HG03558 (cell line): ENCODE measurements around the gene CATSPER1.
A peak's percentile ranks its signal among the peaks of the same experiment; 100 is the strongest.
"Not testable (repeated sequence)": the region's sequence is repeated elsewhere in the genome, so short reads cannot be mapped to it uniquely, and the experiment has no call there.

Experiments
- ATAC-seq: cut with Tn5 transposase; IDR thresholded peaks from one replicate; pipeline ENCODE4 v1.9.1; 2021; ENCODE audit warnings: moderate number of reproducible peaks; ENCODE audit not compliant: unreplicated experiment; ENCODE audit errors: extremely low read depth

Gene CATSPER1

DNA sequence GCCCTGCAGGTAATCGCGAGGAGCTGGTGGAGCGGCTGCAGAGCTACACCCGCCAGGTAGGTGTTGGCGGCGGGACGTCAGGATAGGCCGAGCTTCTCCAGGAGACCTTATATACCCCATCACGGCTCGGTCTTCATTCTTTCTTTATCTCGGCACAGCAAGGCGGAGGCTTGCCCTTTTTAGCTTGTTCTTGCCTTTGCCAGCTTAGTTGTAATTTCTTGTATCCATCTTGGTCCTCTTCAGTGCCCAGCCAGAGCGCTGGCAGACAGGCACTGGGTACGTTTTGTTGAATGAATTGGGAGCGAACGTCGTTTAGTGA lies 26.3 kb upstream of the CATSPER1 start:
- ATAC-seq: no peak

DNA sequence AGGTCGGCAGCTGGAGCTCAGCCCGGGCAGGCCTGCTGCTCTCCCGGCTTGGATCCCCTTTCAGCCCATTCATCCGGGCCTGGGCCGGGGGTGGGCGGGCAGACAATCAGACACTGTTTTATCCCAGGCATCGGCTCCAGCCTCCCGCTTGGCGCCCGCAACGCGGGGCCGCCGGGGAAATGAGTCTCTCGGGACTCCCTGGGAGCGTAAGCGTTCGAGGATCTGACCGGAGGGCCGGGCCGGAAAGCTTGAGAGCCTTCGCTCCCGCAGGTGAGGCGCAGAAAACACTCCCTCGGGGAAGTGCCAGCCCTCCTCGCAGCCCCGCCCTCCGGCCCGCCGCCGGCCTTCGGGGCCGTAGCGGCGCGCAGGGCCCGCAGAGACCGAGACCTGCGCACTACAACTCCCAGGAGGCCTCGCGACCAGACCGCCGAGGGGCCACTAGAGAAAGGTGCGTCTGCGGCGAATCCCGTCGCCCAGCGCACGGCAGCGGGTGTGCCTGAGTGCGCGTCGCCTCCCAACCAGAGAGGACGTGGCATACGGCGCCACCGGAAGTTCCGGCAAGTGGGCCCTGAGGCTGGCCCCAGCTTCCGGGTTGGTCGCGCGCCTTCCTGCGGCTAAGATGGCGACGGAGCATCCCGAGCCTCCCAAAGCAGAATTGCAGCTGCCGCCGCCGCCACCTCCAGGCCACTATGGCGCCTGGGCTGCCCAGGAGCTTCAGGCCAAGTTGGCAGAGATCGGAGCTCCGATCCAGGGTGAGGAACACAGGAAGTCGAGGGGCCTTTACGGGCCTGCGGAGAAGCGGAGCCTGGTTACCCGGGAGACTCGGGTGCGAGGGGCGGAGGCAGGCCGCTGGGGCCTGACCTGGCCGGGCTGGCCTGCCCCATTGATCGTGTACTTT lies 25.7 kb upstream of the CATSPER1 start, which contains the start of gene SF3B2:
Gene SF3B2, plus strand, starts transcription at position 599 of the 898 bp plus-strand sequence. Its CDS starts 21 bp downstream, at position 620.
- peak; percentile 75 for ATAC-seq

- ATAC-seq: no peak
Observed at GRCh38 chr11:66051371-66051765, 25.1 kb upstream of the CATSPER1 start.

GRCh38 chr11:66050581-66051231 lies 24.4 kb upstream of the CATSPER1 start:
- no peak for ATAC-seq

DNA sequence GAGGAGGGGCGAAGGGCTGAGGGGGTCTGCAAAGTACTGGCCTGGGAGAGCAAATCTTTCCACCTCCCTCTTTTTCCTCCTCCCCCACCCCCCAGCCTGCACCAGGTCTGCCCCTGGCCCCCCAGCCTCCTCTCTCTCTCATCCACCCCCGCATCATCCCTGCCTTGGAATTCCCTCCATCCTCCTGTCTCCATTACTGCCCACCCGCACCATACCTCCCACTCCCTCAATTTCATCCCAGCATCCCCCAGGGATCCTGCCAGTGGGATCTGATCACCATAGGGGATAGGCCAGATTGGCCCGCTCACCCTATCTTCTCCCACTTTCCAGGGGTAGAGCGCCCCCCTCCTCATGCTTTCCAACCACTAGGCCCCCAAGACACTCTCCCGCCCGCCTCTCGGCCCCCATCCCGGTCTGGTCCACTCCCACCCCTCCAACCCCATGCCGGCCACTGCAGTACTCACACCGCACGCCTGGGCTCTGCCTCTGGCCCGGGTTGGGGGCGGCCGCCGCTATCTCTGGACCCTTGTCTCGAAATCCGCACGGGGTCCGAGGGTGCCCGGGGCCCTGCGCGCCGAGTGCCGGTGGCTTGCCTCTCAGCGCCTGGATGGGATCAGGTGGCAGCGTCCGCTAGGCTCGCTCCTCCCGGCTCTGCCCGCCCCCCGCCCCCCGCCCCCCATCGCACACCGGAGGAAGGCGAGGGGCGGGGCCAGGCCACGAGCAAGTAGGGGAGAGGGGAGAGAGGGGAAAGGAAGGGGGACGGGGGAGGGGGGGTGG lies 22.5 kb upstream of the CATSPER1 start, which contains the start of gene GAL3ST3:
Gene GAL3ST3, minus strand, starts transcription at position 615 of the 777 bp plus-strand sequence. CDS start 3,746 bp downstream, outside the sequence.
- no peak for ATAC-seq

DNA sequence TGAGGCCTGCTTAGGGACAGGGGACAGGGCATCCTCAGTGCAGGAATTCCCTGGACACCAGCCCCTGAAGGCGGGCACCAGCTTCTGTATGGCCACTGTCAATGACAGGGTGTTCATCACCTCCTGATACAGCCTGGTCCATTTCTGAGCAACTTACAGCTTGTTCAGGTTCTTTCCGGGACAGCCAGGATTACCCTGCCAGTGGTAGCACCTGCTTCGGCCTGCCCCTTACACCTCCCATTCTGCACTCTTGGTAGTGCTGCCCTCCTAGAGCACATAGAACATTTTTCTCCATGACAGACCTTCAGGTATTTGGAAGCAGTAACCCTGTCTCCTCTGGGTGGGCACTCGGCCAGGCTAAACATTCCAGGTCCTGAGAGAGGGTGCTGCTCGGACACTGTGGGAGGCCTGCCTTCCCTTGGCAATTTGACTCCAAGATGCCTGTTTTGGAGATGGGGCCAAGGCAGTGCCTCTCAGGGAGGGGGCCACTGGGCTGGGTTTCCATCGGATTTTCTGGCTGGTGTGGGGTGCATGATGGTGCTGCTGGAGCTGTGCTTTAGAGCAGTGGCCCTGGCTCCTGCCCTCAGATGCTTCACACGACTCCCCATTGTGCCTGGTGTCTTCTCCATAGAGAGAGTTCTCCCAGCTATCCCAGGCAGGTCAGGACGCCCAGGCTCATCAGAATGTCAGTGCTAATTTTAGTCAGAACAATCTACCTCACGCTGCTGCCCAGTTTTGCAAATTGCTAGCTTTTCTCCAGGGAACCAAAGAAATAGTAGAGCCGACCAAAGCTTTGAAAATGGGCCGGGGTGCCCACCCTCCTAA lies 21.5 kb upstream of the CATSPER1 start:
- ATAC-seq: no peak

DNA sequence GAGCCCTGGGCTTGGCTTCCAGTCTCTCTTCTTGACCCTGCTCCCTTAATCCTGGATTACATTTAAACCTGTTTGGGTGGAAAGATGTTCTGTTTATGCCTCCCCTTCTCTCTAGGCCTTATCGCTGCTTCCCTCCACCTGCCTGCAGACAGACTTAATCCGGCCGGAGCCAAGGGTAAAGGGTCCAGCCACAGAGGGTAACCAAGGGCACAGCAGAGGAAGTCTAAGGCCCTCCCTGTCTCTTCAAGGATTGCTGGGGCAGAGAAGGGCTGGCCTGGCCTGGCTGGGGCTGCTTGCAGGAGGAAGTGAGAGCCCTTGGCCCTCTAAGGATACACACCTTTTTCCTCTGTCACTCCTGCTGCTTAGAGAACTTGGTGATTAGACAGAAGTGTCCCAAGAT lies 20.6 kb upstream of the CATSPER1 start:
- no peak for ATAC-seq

DNA sequence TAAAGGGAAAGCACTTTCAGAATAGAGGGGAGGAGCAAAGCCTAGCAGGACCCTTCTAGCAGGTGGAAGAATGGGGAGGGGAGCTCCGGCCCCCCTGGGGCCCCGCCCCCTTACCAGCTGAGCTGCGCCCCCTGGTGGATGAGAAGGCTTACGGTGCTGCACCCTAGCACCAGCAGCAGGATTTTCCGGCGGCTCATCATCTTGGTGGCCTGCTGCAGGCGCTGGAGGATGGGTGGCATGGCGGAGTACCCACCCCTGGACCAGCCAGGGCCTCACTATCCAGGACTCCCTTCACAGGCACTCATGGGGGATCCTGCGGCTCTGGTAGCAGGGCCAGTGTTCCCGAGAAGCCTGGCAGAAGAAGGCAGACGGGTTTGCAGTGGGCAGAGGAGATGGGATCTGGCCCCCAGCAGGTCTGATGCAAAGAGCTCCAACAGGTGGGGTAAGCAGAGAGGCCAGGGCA lies 18.9 kb upstream of the CATSPER1 start:
- ATAC-seq: no peak

GRCh38 chr11:66044757-66045156 lies 18.5 kb upstream of the CATSPER1 start:
- no peak for ATAC-seq

DNA sequence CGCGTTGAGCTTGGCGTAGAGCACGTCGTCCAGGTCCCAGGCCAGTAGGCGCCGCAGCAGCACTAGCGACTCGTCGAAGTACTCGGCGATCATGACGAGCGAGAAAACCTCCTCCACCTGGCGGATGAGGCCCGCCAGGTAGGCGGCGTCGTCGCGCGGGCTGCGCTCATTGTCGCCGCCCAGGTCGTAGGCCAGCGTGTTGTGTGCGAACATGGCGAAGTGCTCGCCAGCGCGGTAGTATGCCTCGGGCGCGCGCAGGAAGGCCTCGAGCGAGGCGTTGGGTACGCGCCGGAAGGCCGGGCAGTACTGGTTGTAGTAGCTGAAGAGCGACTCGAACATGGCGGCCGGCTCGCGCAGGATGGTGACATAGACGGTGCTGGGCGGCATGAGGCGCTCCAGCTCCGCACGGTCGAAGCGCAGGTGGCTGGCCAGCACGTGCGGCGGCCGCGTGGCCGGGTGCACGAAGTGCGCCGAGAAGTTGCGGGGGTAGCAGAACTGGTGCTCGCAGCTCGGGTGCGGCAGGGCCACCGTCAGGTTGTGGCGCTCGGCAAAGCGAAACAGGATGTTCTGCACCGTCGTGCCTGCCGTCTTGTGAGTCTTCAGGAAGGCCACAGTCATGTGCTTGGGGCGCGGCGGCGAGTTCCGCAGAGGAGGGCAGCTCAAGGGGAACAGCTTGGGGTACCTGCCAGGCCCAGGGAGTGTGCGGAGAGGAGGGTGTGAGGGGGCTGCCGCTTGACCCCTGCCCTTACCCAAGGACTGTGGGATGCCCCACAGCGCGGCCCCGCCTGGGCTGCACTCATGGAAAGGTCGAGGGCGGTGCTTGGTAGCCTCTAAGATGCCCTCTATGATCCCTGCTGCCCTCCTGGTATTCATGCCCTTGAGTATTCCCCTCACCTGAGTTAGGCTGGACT lies 17.0 kb upstream of the CATSPER1 start:
- ATAC-seq: no peak

DNA sequence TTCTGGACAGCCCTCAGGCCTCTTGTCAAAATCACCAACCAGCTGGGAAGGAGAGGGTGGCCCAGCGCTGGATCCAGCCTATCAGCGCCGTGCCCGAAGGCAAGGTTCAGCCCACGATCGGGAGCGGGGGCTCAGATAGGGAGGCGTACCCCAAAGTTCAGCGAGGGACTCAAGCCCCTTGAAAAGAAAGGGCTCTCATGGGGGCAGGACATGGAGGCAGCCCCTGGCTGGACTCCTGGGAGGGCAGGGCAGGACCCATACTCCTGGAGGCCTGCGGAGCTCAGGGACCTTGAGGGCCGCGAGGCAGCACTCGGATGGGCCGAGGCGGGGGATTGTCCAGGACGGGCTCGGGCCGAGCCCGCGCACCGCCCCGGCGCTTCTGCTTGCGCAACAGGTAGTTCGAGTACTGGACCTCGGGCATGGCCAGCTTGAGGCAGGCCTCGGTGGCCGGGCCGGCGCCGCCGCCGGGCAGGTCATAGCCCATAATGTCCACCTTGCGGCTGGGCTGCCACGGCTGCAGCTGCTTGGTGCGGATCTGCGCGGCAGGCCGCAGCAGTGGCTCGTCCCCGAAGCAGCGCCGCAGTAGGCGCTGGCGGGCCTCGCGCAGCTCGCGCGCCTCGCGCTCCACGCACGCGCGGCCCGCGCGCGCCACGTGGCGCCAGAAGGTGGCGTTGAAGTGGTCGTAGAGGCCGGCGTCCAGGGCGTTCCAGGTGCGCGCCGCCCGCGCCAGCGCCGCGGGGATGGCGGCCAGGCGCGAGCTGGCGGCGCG lies 16.1 kb upstream of the CATSPER1 start:
- ATAC-seq: no peak

GRCh38 chr11:66039765-66040164 lies 13.5 kb upstream of the CATSPER1 start:
- no peak for ATAC-seq

DNA sequence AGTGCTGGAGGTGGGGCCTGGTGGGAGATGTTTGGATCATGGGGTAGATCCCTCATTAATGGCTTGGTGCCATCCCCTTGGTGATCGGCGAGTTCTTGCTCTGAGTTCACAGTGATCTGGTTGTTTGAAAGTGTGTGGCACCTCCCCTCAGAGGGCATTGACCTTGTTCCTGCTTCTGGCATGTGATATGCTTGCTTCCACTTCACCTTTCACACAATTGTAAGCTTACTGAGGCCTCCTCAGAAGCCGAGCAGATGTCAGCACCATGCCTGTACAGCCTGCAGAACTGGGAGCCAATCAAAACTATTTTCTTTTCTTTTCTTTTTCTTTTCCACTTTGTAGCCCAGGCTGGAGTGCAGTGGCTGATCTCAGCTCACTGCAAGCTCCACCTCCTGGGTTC lies 11.0 kb upstream of the CATSPER1 start:
- no peak for ATAC-seq

DNA sequence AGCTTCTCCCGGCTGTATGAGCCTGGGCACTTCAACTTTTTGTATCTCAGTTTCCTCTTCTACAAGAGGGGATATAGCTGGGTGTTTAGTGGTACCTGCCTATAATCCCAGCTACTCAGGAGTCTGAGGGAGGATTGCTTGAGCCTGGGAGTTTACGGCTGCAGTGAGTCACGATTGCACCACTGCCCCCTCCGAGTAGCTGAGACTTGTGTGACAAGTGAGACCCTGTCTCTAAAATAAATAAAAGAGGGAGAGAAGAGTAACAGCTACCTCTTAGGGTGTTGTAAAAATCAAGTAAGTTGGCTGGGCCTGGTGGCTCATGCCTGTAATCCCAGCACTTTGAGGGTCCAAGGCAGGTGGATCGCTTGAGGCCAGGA lies 10.0 kb upstream of the CATSPER1 start:
- no peak for ATAC-seq

- no peak for ATAC-seq
Observed at GRCh38 chr11:66035653-66036333, 9.5 kb upstream of the CATSPER1 start.

DNA sequence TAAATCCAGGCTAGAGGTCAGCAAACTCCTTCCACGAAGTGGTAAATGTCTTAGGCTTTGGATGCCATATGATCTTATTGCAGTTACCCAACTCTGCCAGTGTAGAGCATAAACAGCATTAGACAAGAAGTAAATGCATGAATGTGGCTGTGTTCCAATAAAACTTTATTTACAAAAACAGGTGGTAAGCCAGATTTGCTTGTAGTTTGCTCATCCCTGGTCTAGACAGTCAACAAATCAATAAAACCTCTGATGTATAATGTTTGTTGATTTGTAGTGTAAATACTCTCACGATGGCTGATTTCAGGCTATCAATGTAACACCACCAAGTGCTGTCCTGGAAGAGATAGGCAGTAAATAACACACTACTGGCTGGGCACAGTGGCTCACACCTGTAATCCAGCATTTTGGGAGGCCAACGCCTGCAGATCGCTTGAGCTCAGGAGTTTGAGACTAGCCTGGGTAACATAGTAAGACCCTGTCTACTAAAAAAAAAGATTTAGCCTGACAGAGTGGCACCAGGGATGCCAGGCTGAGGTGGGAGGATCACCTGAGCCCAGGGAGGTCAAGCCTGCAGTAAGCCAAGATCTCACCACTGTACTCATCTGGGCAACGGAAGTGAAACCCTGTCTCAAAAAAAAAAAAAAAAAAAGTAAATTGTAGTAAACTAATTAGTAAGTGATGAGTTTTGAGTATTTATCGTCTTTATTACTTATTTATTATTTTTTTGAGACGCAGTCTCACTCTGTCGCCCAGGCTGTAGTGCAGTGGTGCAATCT lies 6.9 kb upstream of the CATSPER1 start:
- ATAC-seq: no peak

DNA sequence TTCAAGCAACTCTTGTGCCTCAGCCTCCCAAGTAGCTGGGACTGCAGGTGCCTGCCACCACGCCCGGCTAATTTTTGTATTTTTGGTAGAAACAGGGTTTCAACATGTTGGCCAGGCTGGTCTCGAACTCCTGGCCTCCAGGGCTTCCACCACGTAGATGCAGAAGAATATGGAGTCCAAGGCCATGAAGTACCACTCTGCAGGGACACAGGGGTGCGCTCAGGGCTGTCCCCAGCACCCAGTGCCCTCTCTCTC lies 3.2 kb downstream of the CATSPER1 start:
- ATAC-seq: not testable (repeated sequence)
